ENCODE measurements around the gene FOXN4. TPM values are rescaled to one million over a fixed set of nuclear protein-coding genes. Genes with fewer than 3 reads are reported as not detected.

FOXN4 gene
- total and polyA plus RNA-seq, 2 of the 13 experiments (the other 11 are each of a cell fraction or from before 2014, with no cell fraction given) = 0.11 TPM; not detected in 1

GRCh38 chr12:109246221-109246620, 62.9 kb downstream of the FOXN4 start:
- TF ChIP-seq ZNF607 (CRISPR knock-in tag; IDR thresholded peaks at IDR 0.05; ENCODE audit: borderline replicate concordance) (no peak), NR1H2 (CRISPR knock-in tag; IDR thresholded peaks at IDR 0.05; ENCODE audit: borderline replicate concordance, low read depth) (no peak), HES4 (CRISPR knock-in tag; IDR thresholded peaks at IDR 0.05; ENCODE audit: borderline replicate concordance) (no peak), ZNF431 (CRISPR knock-in tag; IDR thresholded peaks at IDR 0.05; ENCODE audit: borderline replicate concordance, low read depth) (no peak), KAT8 (CRISPR knock-in tag; IDR thresholded peaks at IDR 0.05) (no peak)
- BruUV-seq (replicated peaks) = no TSS peak

GRCh38 chr12:109244073-109244472, 65.0 kb downstream of the FOXN4 start:
- 88% methylated on average over 5 of the region's 5 CpGs for WGBS (ENCODE audit: low lambda C conversion rate)
- DNase-seq (ENCODE audit: low spot score) = no peak
- Histone ChIP-seq H3K27me3 (ENCODE audit: control insufficient read depth in 1 of 2, insufficient read depth in 2 of 2, low read length in 2 of 2) (no peaks in the 10 kb centered on the region), H4K20me1 (ENCODE audit: insufficient read depth, low read length) (no peaks in the 10 kb centered on the region), H2AFZ (ENCODE audit: low read length) (no peak overlapping the region), H3K36me3 (replicated peaks in 1 of 2; ENCODE audit: control insufficient read depth in 1 of 2, insufficient read depth in 2 of 2, low read length in 2 of 2) (peaks cover 5 to 28% of the 10 kb centered on the region in 2 experiments; a peak in 3 of 5 replicates), H3K9me3 (ENCODE audit: low read length) (no peaks in the 10 kb centered on the region), H3K4me1 (ENCODE audit: insufficient read depth, low read length) (peaks cover 18% of the 10 kb centered on the region), H3K27ac (ENCODE audit: extremely low read length, insufficient read depth, low read length) (no peak overlapping the region), H3K79me2 (ENCODE audit: insufficient read depth, low read length) (no peaks in the 10 kb centered on the region), H3K9ac (ENCODE audit: insufficient read depth, low read depth, low read length) (no peak overlapping the region), H3K4me2 (ENCODE audit: low read depth, low read length) (no peak overlapping the region), H3K4me3 (replicated peaks in 1 of 3; ENCODE audit: insufficient read depth in 1 of 3, low read depth in 2 of 3, low read length in 3 of 3) (no peak overlapping the region)
- ChIA-PET POLR2A (no interaction called here), CTCF (ENCODE audit: low intra/inter-chr PET ratio, low total read pairs) (no interaction called here)
- TF ChIP-seq RAD51 (IDR thresholded peaks at IDR 0.05; ENCODE audit: borderline replicate concordance) = no peak
- no peak for TF ChIP-seq ZNF124 (CRISPR knock-in tag; IDR thresholded peaks at IDR 0.05)
- TF ChIP-seq ZNF484 (CRISPR knock-in tag; IDR thresholded peaks at IDR 0.05; ENCODE audit: borderline replicate concordance, low read depth) = no peak
- TF ChIP-seq MTA1 (CRISPR knock-in tag; IDR thresholded peaks at IDR 0.05; ENCODE audit: borderline replicate concordance) = no peak
- no peak for TF ChIP-seq NKX3-1 (CRISPR knock-in tag; IDR thresholded peaks at IDR 0.05)
- no peak for TF ChIP-seq NFKB2 (CRISPR knock-in tag; IDR thresholded peaks at IDR 0.05; ENCODE audit: borderline replicate concordance)
- intact Hi-C loops (cut with micrococcal nuclease; ENCODE audit: unreplicated experiment) = no loop called here
- no peak for FAIRE-seq
- ATAC-seq = no peak
- in situ Hi-C loops (cut with HindIII; ENCODE audit: extremely low pct_ligation_motif_present, low pct_unique_long_range_greater_than_20kb) = loop anchor here (10.0 kb wide), 1 partner anchor 109 kb away; no protein-coding TSS in a partner anchor
- no TSS peak for BruUV-seq (replicated peaks)

More at GRCh38 chr12:109246221-109246620, 62.9 kb downstream of the FOXN4 start:
- H3K4me3 ChIP-seq (replicated peaks in 1 of 3; ENCODE audit: insufficient read depth in 1 of 3, low read depth in 2 of 3, low read length in 3 of 3) = no peak overlapping the region
- in situ Hi-C loops (cut with HindIII; ENCODE audit: extremely low pct_ligation_motif_present, low pct_unique_long_range_greater_than_20kb) = loop anchor here (10.0 kb wide), 1 partner anchor 111 kb away; no protein-coding TSS in a partner anchor
- ChIA-PET POLR2A (no interaction called here), CTCF (ENCODE audit: low intra/inter-chr PET ratio, low total read pairs) (no interaction called here)
- no peak overlapping the region for H2AFZ ChIP-seq (ENCODE audit: low read length)
- no peak overlapping the region for H3K4me2 ChIP-seq (ENCODE audit: low read depth, low read length)
- ATAC-seq (no peak), FAIRE-seq (no peak), DNase-seq (ENCODE audit: low spot score) (no peak)
- no peaks in the 10 kb centered on the region for H4K20me1 ChIP-seq (ENCODE audit: insufficient read depth, low read length)
- no peak overlapping the region for H3K27ac ChIP-seq (ENCODE audit: extremely low read length, insufficient read depth, low read length)
- H3K9me3 ChIP-seq (ENCODE audit: low read length) = no peaks in the 10 kb centered on the region
- no peaks in the 10 kb centered on the region for H3K79me2 ChIP-seq (ENCODE audit: insufficient read depth, low read length)
- H3K27me3 ChIP-seq (ENCODE audit: control insufficient read depth in 1 of 2, insufficient read depth in 2 of 2, low read length in 2 of 2) = no peaks in the 10 kb centered on the region
- H3K36me3 ChIP-seq (replicated peaks in 1 of 2; ENCODE audit: control insufficient read depth in 1 of 2, insufficient read depth in 2 of 2, low read length in 2 of 2) = peaks cover 5 to 12% of the 10 kb centered on the region in 2 experiments; a peak in 3 of 5 replicates
- H3K4me1 ChIP-seq (ENCODE audit: insufficient read depth, low read length) = peaks cover 23% of the 10 kb centered on the region
- no peak overlapping the region for H3K9ac ChIP-seq (ENCODE audit: insufficient read depth, low read depth, low read length)
- intact Hi-C loops (cut with micrococcal nuclease; ENCODE audit: unreplicated experiment) = loop anchor here (5.0 kb wide), 2 partner anchors 49 to 129 kb away; partner anchors contain the start of gene ACACB
- WGBS (ENCODE audit: low lambda C conversion rate) = 97% methylated on average over 15 of the region's 15 CpGs
